Adipocyte (in vitro differentiated cells): ENCODE data around the gene RNLS.
"Not testable (repeated sequence)": the region's sequence is repeated elsewhere in the genome, so short reads cannot be mapped to it uniquely, and the experiment has no call there.

Source experiments
- DNase-seq: peaks from one replicate; pipeline ENCODE4 v3.0.0-alpha.2; 2015; ENCODE audit warnings: low read depth
- H3K27me3 ChIP-seq: replicated peaks from 2 replicates; pipeline ENCODE4 v1.7.0; 2013; ENCODE audit warnings: mild to moderate bottlenecking, low read length, moderate library complexity; ENCODE audit not compliant: control insufficient read depth, insufficient read depth
- H3K36me3 ChIP-seq: 2 replicates; pipeline ENCODE4 v1.7.0; 2013; ENCODE audit warnings: low read length, mild to moderate bottlenecking, moderate library complexity; ENCODE audit not compliant: control insufficient read depth, insufficient read depth, severe bottlenecking
- H3K4me1 ChIP-seq: 2 replicates; pipeline ENCODE4 v1.7.0; 2013; ENCODE audit warnings: mild to moderate bottlenecking, low read length, moderate library complexity; ENCODE audit not compliant: control insufficient read depth, insufficient read depth
- H3K4me3 ChIP-seq: 2 replicates; pipeline ENCODE4 v1.7.0; 2013; ENCODE audit warnings: mild to moderate bottlenecking, low read length, moderate library complexity
- H3K9ac ChIP-seq: 2 replicates; pipeline ENCODE4 v1.7.0; 2013; ENCODE audit warnings: mild to moderate bottlenecking, low read length, moderate library complexity
- H3K9me3 ChIP-seq: 2 replicates; pipeline ENCODE4 v1.7.0; 2013; ENCODE audit warnings: mild to moderate bottlenecking, low read length, moderate library complexity; ENCODE audit not compliant: control insufficient read depth

RNLS gene

DNA sequence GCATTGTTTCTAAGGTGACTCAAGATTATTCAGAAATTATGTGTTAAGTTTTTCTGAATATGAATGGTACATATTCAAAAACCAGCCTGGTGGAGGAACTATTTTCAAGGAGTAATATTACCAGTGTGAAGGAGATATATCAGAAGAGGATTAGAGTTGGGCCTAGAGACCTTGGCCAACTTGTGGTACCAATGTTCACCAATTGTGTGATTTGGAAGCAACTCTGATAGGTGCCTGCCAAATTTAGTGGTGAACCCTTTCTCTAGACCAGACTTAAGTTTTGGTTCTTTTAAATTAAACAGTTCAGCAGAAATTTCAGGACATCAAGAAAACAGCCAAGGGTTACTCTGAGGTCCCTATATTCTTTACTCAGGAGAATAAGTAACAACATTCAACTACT is 88.6 kb downstream of the RNLS start:
- H3K4me1 ChIP-seq = peaks cover 47% of the 10 kb centered on the region
- no peak overlapping the region for H3K9ac ChIP-seq
- DNase-seq = no peak
- H3K36me3 ChIP-seq = no peaks in the 10 kb centered on the region
- H3K4me3 ChIP-seq = no peak overlapping the region
- H3K27me3 ChIP-seq = no peaks in the 10 kb centered on the region
- H3K9me3 ChIP-seq = no peaks in the 10 kb centered on the region

DNA sequence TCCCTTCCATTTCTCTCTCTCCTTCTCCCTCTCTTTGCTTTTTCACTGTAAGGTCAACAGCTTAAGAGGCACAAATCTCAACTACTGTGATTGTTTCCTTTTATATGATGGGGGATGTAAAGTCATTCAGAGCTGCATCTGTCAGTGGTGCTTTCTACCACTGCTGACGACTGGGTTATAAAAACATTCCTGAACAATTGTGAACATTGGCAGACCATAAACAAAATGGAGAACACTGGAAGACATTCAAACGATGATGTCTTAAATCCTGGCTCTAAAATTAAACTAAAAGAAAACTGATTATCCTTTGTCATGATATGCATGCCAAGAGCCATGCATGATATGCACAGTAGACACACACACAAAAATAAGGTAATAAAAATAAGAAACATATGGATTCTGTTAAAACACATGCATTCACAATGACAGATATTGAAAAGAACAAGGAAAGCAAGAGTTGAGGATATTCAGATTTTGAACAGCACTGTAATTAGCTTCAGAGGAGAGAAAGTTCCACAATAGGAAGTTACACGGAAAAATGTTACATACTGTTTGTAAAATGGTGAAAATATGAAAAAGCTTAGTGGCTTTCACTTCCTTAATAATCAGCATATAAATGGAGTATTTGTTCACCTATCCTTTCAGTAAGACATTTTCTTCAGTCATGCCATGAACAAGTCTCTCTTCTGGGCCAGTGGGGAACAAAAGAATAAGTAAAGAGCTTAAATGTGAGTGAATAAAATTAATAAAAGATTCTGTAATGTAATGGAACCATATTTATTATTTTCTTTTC is 89.2 kb downstream of the RNLS start:
- no peaks in the 10 kb centered on the region for H3K9me3 ChIP-seq
- H3K27me3 ChIP-seq = no peaks in the 10 kb centered on the region
- DNase-seq = peak; percentile 75
- H3K36me3 ChIP-seq = no peaks in the 10 kb centered on the region
- H3K4me1 ChIP-seq = peaks cover 41% of the 10 kb centered on the region
- H3K4me3 ChIP-seq = peak overlapping the region; percentile 8
- no peak overlapping the region for H3K9ac ChIP-seq

DNA sequence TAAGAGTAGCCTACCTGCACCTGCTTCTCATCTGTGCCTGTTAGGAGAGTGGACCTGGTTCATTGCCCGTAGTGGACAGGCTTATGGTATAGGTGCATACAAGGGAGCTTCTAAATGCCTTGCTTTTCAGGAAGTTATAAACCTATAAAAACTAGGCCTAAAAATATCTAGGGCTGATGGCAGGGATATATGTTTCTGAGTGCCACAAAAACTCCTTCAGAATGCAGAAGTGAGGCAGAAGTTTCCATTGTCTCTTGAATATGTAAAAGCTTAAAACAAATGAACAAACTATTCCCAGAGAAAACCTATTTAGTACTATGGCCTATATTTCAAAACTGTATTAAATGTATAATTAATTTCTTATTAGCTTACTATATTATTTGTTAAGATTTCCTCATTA is 91.8 kb downstream of the RNLS start:
- H3K36me3 ChIP-seq = no peaks in the 10 kb centered on the region
- H3K9ac ChIP-seq = no peak overlapping the region
- no peaks in the 10 kb centered on the region for H3K27me3 ChIP-seq
- H3K4me3 ChIP-seq = no peak overlapping the region
- no peak for DNase-seq
- no peaks in the 10 kb centered on the region for H3K9me3 ChIP-seq
- peaks cover 23% of the 10 kb centered on the region for H3K4me1 ChIP-seq

DNA sequence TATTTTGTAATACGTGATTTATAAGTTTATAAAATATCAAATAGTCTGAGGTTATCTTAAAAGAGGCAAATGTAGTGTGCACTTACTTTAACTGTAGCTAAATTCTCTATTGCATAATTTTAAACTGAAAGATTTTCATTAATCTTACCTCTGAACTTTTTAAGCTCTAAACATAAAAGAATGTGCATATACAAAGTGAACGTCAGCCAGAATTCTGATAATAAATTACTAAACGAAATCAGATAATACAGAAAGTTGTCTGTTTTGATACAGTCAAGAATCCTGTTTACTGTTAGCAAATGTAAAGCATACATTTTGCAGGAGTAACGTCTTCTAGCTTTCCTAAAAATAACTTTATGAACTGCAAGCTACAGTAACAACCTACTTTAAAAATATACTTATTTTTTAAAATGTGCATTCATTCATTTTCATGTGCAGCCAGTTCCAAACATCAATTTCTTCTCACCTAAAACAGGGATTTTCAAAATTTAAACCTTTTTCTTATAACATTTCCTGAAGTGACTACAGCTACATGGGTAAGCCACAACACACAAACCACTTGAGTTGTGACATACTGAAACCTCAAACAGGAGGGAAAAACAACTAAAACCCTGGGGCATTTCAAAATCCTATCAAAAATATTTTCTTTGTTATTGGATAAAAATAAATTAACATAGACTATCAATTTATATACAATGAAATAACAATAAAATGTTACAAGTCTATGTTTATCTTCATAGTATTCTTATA is 92.7 kb downstream of the RNLS start:
- Histone ChIP-seq H3K9ac (no peak overlapping the region), H3K36me3 (no peaks in the 10 kb centered on the region), H3K4me1 (peaks cover 23% of the 10 kb centered on the region), H3K9me3 (no peaks in the 10 kb centered on the region), H3K27me3 (no peaks in the 10 kb centered on the region), H3K4me3 (no peak overlapping the region)
- DNase-seq = no peak

DNA sequence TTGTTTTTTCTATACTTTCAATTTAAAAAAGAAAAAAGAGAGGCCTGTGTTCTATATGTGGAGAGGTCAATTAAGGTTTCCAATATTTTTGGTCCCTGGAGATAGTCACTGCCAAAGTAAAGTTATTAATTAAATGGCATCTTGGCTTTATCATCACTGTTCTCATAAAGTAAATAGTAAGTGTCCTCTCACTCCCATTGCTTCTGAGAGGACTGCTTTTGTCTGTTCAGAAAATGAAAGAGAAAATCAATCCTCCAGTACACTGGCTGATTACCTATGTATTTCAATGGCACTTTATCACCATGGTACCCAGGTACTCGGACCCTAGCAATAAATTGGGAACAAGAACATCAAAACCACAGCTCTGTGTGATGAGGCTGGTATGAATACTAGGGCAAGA is 94.0 kb downstream of the RNLS start:
- no peaks in the 10 kb centered on the region for H3K27me3 ChIP-seq
- no peak overlapping the region for H3K9ac ChIP-seq
- H3K36me3 ChIP-seq = no peaks in the 10 kb centered on the region
- H3K4me3 ChIP-seq = no peak overlapping the region
- no peak for DNase-seq
- H3K9me3 ChIP-seq = no peaks in the 10 kb centered on the region
- peaks cover 19% of the 10 kb centered on the region for H3K4me1 ChIP-seq

DNA sequence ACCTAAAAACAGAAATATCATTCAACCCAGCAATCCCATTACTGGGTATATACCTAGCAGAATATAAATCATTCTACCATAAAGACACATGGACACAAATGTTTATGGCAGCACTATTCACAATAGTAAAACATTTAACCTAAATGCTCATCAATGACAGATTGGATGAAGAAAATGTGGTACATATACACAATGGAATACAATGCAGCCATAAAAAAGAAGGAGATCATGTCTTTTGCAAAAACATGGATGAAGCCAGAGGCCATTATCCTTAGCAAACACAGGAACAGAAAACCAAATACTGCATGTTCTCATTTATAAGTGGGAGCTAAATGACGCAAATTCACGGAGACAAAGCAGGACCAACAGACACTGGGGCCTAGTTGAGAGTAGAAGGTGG is 96.3 kb downstream of the RNLS start:
- H3K4me1 ChIP-seq, H3K9me3 ChIP-seq, H3K9ac ChIP-seq, H3K36me3 ChIP-seq, H3K4me3 ChIP-seq, DNase-seq, H3K27me3 ChIP-seq: not testable (repeated sequence)

DNA sequence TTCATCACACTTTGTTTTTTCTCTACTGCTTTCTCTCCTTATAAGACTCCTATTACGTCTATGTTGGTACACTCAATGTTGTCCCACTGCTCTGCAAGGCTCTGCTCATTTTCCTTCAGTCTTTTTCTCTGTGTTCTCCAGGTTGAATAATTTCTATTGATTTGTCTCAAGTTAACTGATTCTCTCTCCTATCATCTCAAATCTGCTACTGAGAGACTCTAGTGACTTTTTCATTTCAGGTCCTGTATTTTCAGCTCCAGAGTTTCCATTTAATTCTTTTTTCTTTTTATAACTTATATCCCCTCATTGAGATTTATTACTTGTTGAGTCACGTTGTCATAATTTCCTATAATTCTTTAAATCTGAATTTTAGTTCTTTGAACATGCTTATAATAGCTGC is 100.9 kb downstream of the RNLS start:
- H3K9me3 ChIP-seq = peaks cover 4% of the 10 kb centered on the region
- no peaks in the 10 kb centered on the region for H3K27me3 ChIP-seq
- H3K36me3 ChIP-seq = no peaks in the 10 kb centered on the region
- peaks cover 9% of the 10 kb centered on the region for H3K4me1 ChIP-seq
- no peak for DNase-seq
- H3K9ac ChIP-seq = no peak overlapping the region
- H3K4me3 ChIP-seq = no peak overlapping the region

DNA sequence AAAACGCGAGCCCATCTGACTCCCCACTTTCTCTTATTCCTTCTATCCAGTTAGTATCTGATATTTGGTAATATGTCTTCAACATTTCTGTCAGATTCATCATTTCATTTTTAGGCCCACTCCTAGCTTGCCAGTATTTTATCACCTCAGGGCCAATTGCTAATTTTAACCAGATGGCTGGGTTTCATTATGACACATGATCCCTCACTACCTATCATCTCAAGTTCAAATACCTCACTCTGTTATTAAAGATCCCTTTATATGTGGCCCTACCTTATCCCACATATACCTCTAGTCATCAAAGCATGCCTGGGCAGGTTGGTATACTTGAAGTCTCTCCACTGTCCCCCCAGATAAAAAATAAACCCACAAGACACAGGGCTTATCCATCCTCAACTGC is 104.9 kb downstream of the RNLS start:
- Histone ChIP-seq H3K9ac (no peak overlapping the region), H3K27me3 (no peaks in the 10 kb centered on the region), H3K9me3 (peaks cover 4% of the 10 kb centered on the region), H3K36me3 (no peaks in the 10 kb centered on the region), H3K4me3 (no peak overlapping the region), H3K4me1 (peaks cover 27% of the 10 kb centered on the region)
- peak; percentile 54 for DNase-seq

DNA sequence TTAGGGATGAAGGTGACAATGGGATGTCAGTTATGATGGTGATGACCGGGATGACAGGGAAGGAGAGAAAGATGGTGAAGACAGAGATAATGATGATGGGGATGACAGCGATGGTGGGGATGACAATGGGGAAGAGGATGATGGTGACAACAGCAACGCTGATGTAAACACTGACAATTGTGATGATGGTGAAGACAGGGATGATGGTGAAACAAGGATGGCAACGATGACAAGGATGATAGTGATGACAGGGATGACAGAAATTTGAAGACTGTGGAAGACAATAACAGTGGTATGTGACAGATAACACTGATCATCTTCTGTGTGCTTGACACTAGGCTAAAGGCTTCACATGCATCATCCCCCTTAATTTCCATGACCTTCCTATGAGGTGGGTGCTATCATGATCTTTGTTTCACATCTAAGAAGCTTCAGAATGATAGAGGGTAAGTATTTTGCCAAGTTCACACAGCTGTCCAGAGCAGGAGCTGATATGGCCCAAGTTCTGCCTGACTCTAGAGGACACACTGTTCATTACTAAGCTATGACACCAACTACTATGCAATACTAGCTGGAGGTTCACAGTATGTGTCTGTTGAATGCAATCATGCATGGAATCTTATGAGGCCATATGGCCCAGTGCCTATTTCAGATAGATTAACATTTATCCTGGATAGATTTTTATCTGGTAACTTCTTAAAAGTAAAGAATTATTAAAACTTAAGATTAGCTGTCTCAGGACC is 105.6 kb downstream of the RNLS start:
- Histone ChIP-seq H3K36me3 (no peaks in the 10 kb centered on the region), H3K9me3 (peaks cover 4% of the 10 kb centered on the region), H3K4me3 (no peak overlapping the region), H3K27me3 (no peaks in the 10 kb centered on the region), H3K4me1 (peaks cover 27% of the 10 kb centered on the region), H3K9ac (no peak overlapping the region)
- peak; percentile 66 for DNase-seq

DNA sequence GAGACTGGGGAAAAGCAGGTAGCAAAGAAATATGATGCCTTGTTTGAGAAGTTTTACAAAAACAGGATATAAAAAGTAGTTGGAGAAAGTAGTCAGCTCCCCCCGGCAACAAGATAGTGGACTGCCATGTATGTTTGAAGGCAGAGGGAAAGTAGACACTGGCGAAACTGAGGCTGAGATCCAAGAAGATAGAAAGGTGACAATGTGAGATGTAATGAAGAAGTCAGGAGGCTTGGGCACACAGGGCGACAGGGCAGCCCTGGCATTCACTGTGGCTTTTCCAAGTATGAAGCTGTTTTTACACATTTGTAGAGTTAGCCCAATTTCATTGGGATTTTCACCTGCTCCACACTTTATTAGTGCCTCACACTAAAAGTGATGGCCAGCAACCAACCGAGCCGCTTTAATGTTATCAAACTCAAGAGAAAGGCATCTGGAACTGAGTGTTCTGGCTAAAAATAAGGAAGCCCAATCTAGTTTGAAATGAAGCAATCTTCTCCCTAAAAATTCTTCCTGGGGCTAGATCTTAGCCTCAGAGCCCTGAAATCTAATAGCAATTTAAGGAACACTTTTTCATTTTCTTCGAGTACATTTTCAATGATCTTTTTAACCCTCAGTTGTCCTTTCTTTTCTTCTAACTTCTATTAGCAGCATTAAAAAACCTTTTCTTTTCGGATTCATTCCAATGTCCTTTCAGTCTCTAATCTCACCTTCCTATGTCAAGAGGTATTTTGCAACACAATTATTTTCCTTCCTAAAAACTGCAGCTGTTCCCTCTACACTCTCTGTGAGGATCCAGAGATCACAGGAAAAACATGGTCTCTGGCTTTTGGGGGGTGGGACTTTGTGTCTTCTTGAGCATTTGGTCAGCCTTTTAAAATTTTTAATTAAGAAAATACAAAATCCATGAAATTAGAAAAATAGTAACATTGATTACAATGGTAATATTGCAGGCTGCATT is 108.0 kb downstream of the RNLS start:
- H3K4me3 ChIP-seq = no peak overlapping the region
- no peaks in the 10 kb centered on the region for H3K36me3 ChIP-seq
- H3K27me3 ChIP-seq = no peaks in the 10 kb centered on the region

More for the DNA sequence above, 108.0 kb downstream of the RNLS start:
- peaks cover 27% of the 10 kb centered on the region for H3K4me1 ChIP-seq
- no peak for DNase-seq
- H3K9ac ChIP-seq = peak overlapping the region; percentile 30
- H3K9me3 ChIP-seq = no peaks in the 10 kb centered on the region
